HCT116 (cell line): Measurements from ENCODE around the gene ADAMTS3. TPM values are rescaled to one million over a fixed set of nuclear protein-coding genes. Genes with fewer than 3 reads are reported as not detected.

Source experiments
- ATAC-seq: fragments of 200-7000 bp; cut with Tn5 transposase; 2 replicates; pipeline ENCODE4 v1.9.1; 2020; ENCODE audit warnings: mild to moderate bottlenecking, moderate library complexity
- BruUV-seq: library from RNA; stranded (reverse); fragments of 400-500 nt; replicated peaks from 2 replicates; lab custom pipeline; 2021; lab: Mats Ljungman, UMichigan
- CTCF ChIA-PET: fragments of 300-600 bp; sonication (Branson Sonifier 250); formaldehyde crosslinking; loops from one replicate; lab custom pipeline; 2021; ENCODE audit warnings: antibody characterized with exemption; lab: Charles Lee
- POLR2A ChIA-PET: fragments of 300-600, 350-600 bp; sonication (Branson Sonifier 250); formaldehyde crosslinking; loops from one replicate; lab custom pipeline; 2021; ENCODE audit warnings: antibody characterized with exemption; lab: Charles Lee
- RAD21 ChIA-PET, 2 experiments: fragments of 300-600 bp; sonication (Branson Sonifier 250); formaldehyde crosslinking; loops; one replicate each; lab custom pipeline; 2023; ENCODE audit warnings: low total read pairs in 2 of 2; ENCODE audit not compliant: uncharacterized antibody in 2 of 2, unreplicated experiment in 2 of 2, low non-redundant PET in 1 of 2; lab: Charles Lee
- DNase-seq: peaks from one replicate; pipeline ENCODE4 v3.0.0-alpha.2; 2010; ENCODE audit warnings: low read depth, low spot score
- H2AFZ ChIP-seq: fragments of 200-600 bp; shearing (Covaris generic), sonication (generic); 2 replicates; pipeline ENCODE4 v1.6.1; 2017; ENCODE audit warnings: low read depth, mixed run types, mixed read lengths, antibody characterized with exemption, low read length; ENCODE audit not compliant: poor library complexity, severe bottlenecking
- H3K27ac ChIP-seq: 2 replicates; pipeline ENCODE4 v1.5.1; 2012; ENCODE audit warnings: low read depth, low read length
- H3K27me3 ChIP-seq: fragments of 200-600 bp; sonication (generic); 2 replicates; pipeline ENCODE4 v1.6.1; 2016; ENCODE audit warnings: mixed run types, low read length, mixed read lengths; ENCODE audit not compliant: insufficient read depth
- H3K36me3 ChIP-seq, 2 experiments: fragments of 200-500 bp in 1 of 2; fragments of 200-600 bp in 1 of 2; sonication (Bioruptor generic) in 1 of 2; sonication (generic) in 1 of 2; 2 replicates each; pipeline versions ENCODE4 v1.5.1 to v1.6.1; 2014 to 2016; ENCODE audit warnings: low read length in 2 of 2, inconsistent platforms in 1 of 2, mixed read lengths in 1 of 2, mixed run types in 1 of 2; ENCODE audit not compliant: insufficient read depth in 2 of 2, control insufficient read depth in 1 of 2
- H3K4me1 ChIP-seq, 2 experiments: fragments of 200-600 bp in 1 of 2; sonication (generic) in 1 of 2; 2 replicates each; pipeline versions ENCODE4 v1.5.1 to v1.6.1; 2012 to 2017; ENCODE audit warnings: low read length in 2 of 2, inconsistent platforms in 1 of 2, mild to moderate bottlenecking in 1 of 2, mixed read lengths in 1 of 2, mixed run types in 1 of 2, moderate library complexity in 1 of 2; ENCODE audit not compliant: insufficient read depth in 2 of 2, control insufficient read depth in 1 of 2
- H3K4me2 ChIP-seq: fragments of 200-600 bp; sonication (generic); 2 replicates; pipeline ENCODE4 v1.6.1; 2017; ENCODE audit warnings: mixed run types, low read length, mixed read lengths
- H3K4me3 ChIP-seq, 2 experiments: fragments of 200-600 bp in 1 of 2; sonication (generic) in 1 of 2; replicated peaks in 1 of 2; 2 replicates each; pipeline ENCODE4 v1.5.1; 2011 to 2016; ENCODE audit warnings: low read length in 2 of 2, control low read depth in 1 of 2, low read depth in 1 of 2, mild to moderate bottlenecking in 1 of 2, mixed read lengths in 1 of 2, mixed run types in 1 of 2
- H3K79me2 ChIP-seq: fragments of 200-600 bp; sonication (generic); 2 replicates; pipeline ENCODE4 v1.6.1; 2017; ENCODE audit warnings: mild to moderate bottlenecking, mixed run types, low read length, moderate library complexity, mixed read lengths; ENCODE audit not compliant: insufficient read depth
- H3K9ac ChIP-seq: fragments of 200-600 bp; sonication (generic); 2 replicates; pipeline ENCODE4 v1.6.1; 2016; ENCODE audit warnings: low read length, mixed read lengths
- H3K9me2 ChIP-seq: fragments of 200-600 bp; sonication (generic), shearing (Covaris generic); 2 replicates; pipeline ENCODE4 v1.6.1; 2017; ENCODE audit warnings: mixed run types, mild to moderate bottlenecking, moderate library complexity; ENCODE audit not compliant: insufficient read depth
- H3K9me3 ChIP-seq, 2 experiments: fragments of 200-500 bp in 1 of 2; fragments of 200-600 bp in 1 of 2; sonication (Bioruptor generic) in 1 of 2; sonication (generic) in 1 of 2; 2 replicates each; pipeline ENCODE4 v1.6.1; 2014 to 2017; ENCODE audit warnings: low read length in 2 of 2, mixed read lengths in 2 of 2, inconsistent platforms in 1 of 2, low read depth in 1 of 2, mild to moderate bottlenecking in 1 of 2, mixed run types in 1 of 2, moderate library complexity in 1 of 2; ENCODE audit not compliant: control insufficient read depth in 1 of 2, insufficient read depth in 1 of 2
- H4K20me1 ChIP-seq: fragments of 200-600 bp; sonication (generic), shearing (Covaris generic); 2 replicates; pipeline ENCODE4 v1.6.1; 2017; ENCODE audit warnings: mixed run types, mild to moderate bottlenecking, moderate library complexity; ENCODE audit not compliant: insufficient read depth
- ATF3 ChIP-seq: IDR thresholded peaks from 2 replicates; pipeline ENCODE4 v1.6.1; 2012
- CBX3 ChIP-seq: IDR thresholded peaks from 2 replicates; pipeline ENCODE4 v1.6.1; 2012; ENCODE audit warnings: low read depth
- CEBPB ChIP-seq: IDR thresholded peaks from 2 replicates; pipeline ENCODE4 v1.6.1; 2012; ENCODE audit warnings: low read depth
- CTCF ChIP-seq, 3 experiments: fragments of 200-600 bp in 1 of 3; sonication (generic) in 1 of 3; IDR thresholded peaks in 2 of 3; conservative IDR thresholded peaks in 1 of 3; 2 replicates each; pipeline ENCODE4 v1.5.1; 2012 to 2017; ENCODE audit warnings: low read depth in 2 of 3, low read length in 2 of 3, antibody characterized with exemption in 1 of 3, borderline replicate concordance in 1 of 3, control low read depth in 1 of 3, mild to moderate bottlenecking in 1 of 3, mixed read lengths in 1 of 3, mixed run types in 1 of 3, moderate library complexity in 1 of 3; ENCODE audit not compliant: insufficient read depth in 1 of 3
- EGR1 ChIP-seq: IDR thresholded peaks from 2 replicates; pipeline ENCODE4 v1.6.1; 2012; ENCODE audit warnings: low read depth
- FOSL1 ChIP-seq: IDR thresholded peaks from 2 replicates; pipeline ENCODE4 v1.6.1; 2012; ENCODE audit warnings: low read depth
- POLR2AphosphoS5 ChIP-seq: IDR thresholded peaks from 2 replicates; pipeline ENCODE4 v1.6.1; 2011; ENCODE audit warnings: mild to moderate bottlenecking, low read depth, low read length, moderate library complexity
- RAD21 ChIP-seq: IDR thresholded peaks from 2 replicates; pipeline ENCODE4 v1.6.1; 2012; ENCODE audit warnings: low read depth, mild to moderate bottlenecking
- SIN3A ChIP-seq: IDR thresholded peaks from 2 replicates; pipeline ENCODE4 v1.6.1; 2012; ENCODE audit warnings: low read depth
- SRF ChIP-seq: IDR thresholded peaks from 2 replicates; pipeline ENCODE4 v1.6.1; 2012; ENCODE audit warnings: low read depth
- TCF7L2 ChIP-seq: IDR thresholded peaks from 2 replicates; pipeline ENCODE4 v1.7.0; 2011; ENCODE audit warnings: borderline replicate concordance, inconsistent platforms; ENCODE audit not compliant: insufficient read depth, insufficient read length; ENCODE audit errors: extremely low read depth
- ZFX ChIP-seq: fragments of 450-650 bp; IDR thresholded peaks from 2 replicates; pipeline ENCODE4 v1.6.1; 2017
- intact Hi-C: fragments of 100-400 bp; cut with micrococcal nuclease; formaldehyde crosslinking; loops from 2 replicates; pipeline ENCODE4 v1.10.0; 2022
- total RNA-seq: library from RNA; stranded (reverse); gene quantifications from one replicate; pipeline ENCODE4 v1.2.1, GENCODE V29; 2021; ENCODE audit not compliant: unreplicated experiment
- TF ChIP-seq, protein P1 (sequence below): IDR thresholded peaks from 2 replicates; pipeline ENCODE4 v1.6.1; 2012

Gene ADAMTS3
- total RNA-seq, 1 experiment from 2014 or later, result not detected

- CTCF ChIA-PET, result no interaction called here
- no peaks in the 10 kb centered on the region for H3K4me1 ChIP-seq
- H3K79me2 ChIP-seq, result no peaks in the 10 kb centered on the region
- H3K27me3 ChIP-seq, result no peaks in the 10 kb centered on the region
- intact Hi-C loops, result no loop called here
- no TSS peak for BruUV-seq
- RAD21 ChIA-PET, result no interaction called here
- DNase-seq (no peak), ATAC-seq (no peak)
- POLR2A ChIA-PET, result no interaction called here
- no peak overlapping the region for H3K4me3 ChIP-seq
- H2AFZ ChIP-seq, result no peak overlapping the region
- H3K27ac ChIP-seq, result no peak overlapping the region
- no peaks in the 10 kb centered on the region for H3K9me2 ChIP-seq
- peaks cover 0 to 6% of the 10 kb centered on the region in 2 experiments; a peak in 1 of 4 replicates for H3K9me3 ChIP-seq
- H4K20me1 ChIP-seq, result no peaks in the 10 kb centered on the region
- no peak overlapping the region for H3K9ac ChIP-seq
- TF ChIP-seq SRF (no peak), POLR2AphosphoS5 (no peak), CBX3 (no peak), EGR1 (no peak), CTCF (IDR thresholded peaks at IDR 0.05 in 2 of 3, conservative IDR thresholded peaks at IDR 0.05 in 1 of 3; ENCODE audit: borderline replicate concordance in 1 of 3, insufficient read depth in 1 of 3, low read depth in 2 of 3, low read length in 2 of 3) (no peak), SIN3A (no peak), RAD21 (no peak)
- H3K4me2 ChIP-seq, result no peak overlapping the region
- H3K36me3 ChIP-seq, result no peaks in the 10 kb centered on the region
These were observed 293.6 kb downstream of the ADAMTS3 start for GRCh38 chr4:72275381-72275780.

DNA sequence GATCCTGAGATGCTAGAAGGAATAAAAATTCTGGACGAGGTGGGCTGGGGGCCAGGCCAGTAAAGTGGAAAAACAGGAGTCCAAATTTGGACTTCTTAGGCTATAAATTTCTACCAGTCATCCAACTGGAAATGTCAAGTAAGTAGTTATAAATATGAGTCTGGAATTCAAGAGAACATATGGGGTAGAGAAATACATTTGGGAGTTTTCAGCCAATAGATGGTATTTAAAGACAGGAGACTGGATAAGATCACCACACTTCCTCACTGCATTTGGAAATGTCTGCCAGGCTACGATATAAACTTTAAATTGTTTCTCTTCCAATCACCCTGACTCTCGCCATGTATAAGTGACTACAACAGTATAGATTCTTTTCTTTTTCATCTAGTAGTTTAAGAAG lies 294.8 kb downstream of the ADAMTS3 start:
- ATAC-seq, result no peak
- no peak overlapping the region for H2AFZ ChIP-seq
- H3K4me3 ChIP-seq, result no peak overlapping the region
- no peaks in the 10 kb centered on the region for H3K4me1 ChIP-seq
- H3K4me2 ChIP-seq, result no peak overlapping the region
- H3K9me3 ChIP-seq, result peaks cover 0 to 8% of the 10 kb centered on the region in 2 experiments; a peak in 1 of 4 replicates
- no peaks in the 10 kb centered on the region for H3K36me3 ChIP-seq
- ChIA-PET RAD21 (no interaction called here), POLR2A (no interaction called here), CTCF (no interaction called here)
- no peak overlapping the region for H3K9ac ChIP-seq
- H3K79me2 ChIP-seq, result no peaks in the 10 kb centered on the region
- no peak overlapping the region for H3K27ac ChIP-seq
- no peaks in the 10 kb centered on the region for H3K27me3 ChIP-seq
- intact Hi-C loops, result no loop called here
- no peaks in the 10 kb centered on the region for H4K20me1 ChIP-seq
- no peak for DNase-seq
- H3K9me2 ChIP-seq, result no peaks in the 10 kb centered on the region
- BruUV-seq, result no TSS peak
- no peak for TF ChIP-seq TCF7L2
- no peak for TF ChIP-seq CBX3
- TF ChIP-seq, protein P1, sequence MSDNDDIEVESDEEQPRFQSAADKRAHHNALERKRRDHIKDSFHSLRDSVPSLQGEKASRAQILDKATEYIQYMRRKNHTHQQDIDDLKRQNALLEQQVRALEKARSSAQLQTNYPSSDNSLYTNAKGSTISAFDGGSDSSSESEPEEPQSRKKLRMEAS, result no peak
- no peak for TF ChIP-seq ZFX
- TF ChIP-seq ATF3, result no peak
- no peak for TF ChIP-seq FOSL1
- TF ChIP-seq CEBPB, result no peak
